HG03354 (cell line): ENCODE measurements around the gene KIF6.
"Not testable (repeated sequence)": the region's sequence is repeated elsewhere in the genome, so short reads cannot be mapped to it uniquely, and the experiment has no call there.

Source experiments
- ATAC-seq: cut with Tn5 transposase; IDR thresholded peaks from one replicate; pipeline ENCODE4 v1.9.1; 2021; ENCODE audit warnings: mild to moderate bottlenecking; ENCODE audit not compliant: unreplicated experiment, poor library complexity, severe bottlenecking

Gene KIF6

DNA sequence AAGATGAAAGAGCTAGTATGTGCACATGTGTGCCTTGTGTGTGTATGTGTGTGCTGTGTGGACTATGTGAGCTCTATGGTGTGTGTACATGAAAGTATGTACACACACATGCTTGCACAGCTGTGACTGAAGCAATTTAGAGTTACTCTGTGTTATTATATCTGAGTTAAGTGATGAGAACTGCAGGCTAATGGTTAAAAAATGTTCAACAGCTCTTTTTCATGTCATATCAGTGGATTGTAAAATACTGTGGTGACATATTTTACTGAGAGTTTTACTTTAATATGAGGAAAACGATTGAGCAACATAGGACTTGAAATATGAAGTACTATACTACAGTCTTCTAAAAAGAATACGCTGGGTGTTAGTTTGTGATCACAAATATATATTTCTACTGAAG, 207.0 kb downstream of the KIF6 start:
- ATAC-seq, result no peak

DNA sequence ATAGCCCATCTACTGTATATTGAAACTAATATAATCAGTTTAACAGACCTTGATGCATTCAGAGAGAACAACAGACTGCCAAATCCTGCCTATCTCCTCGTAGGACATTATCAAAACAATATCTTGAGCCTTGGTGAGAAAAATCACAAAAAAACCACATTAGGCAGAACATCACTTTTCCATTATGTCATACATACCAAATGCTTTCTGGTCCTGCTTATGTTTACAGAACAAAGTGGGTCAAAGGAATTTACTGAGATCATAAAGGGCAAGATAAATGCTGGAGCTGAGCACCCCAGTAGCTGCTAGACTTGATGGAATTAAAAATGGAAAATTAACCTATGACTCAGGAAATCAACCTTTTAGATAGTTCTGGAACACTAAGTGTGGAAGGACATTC, 207.5 kb downstream of the KIF6 start:
- ATAC-seq, result no peak

DNA sequence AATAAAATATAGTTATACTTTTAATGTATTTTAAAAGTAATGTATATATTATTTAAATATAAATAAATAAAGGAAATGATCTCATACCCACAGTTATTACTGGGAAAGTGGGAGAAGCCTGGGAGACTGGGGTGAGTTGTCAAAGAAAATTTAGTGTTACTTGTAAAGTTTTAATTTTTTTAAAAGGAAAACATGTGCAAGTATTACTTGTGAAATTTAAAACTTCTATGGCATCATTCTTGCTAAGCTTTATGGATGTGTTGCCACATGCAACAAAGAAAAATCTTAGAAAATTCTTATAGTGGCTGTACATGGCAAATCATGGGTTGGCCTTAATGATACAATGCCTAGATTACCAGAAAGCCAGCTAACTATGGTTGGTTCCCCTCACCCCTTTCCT, 208.7 kb downstream of the KIF6 start:
- no peak for ATAC-seq

DNA sequence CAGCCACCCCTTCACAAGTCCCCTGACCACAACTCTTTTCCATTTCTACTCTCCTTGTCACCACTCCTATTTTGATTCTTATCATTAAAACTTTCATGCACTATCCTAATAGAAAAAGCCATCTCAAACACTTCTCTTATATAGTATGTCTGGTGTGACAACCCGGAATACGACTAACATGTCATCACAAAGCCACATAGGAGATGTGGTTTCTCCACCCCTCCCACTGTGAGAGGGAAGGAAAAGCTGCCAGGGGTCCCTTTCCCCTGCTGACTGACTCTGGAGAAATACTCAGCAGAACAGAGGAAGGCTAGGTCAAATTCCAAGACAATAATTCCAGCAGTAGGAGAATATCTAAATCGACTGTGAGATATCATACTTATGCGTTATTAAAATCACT, 209.7 kb downstream of the KIF6 start:
- ATAC-seq, result no peak

GRCh38 chr6:39515006-39515405, 210.2 kb downstream of the KIF6 start:
- ATAC-seq, result no peak

- not testable (repeated sequence) for ATAC-seq
Measured at GRCh38 chr6:39509831-39510230, 215.4 kb downstream of the KIF6 start.

DNA sequence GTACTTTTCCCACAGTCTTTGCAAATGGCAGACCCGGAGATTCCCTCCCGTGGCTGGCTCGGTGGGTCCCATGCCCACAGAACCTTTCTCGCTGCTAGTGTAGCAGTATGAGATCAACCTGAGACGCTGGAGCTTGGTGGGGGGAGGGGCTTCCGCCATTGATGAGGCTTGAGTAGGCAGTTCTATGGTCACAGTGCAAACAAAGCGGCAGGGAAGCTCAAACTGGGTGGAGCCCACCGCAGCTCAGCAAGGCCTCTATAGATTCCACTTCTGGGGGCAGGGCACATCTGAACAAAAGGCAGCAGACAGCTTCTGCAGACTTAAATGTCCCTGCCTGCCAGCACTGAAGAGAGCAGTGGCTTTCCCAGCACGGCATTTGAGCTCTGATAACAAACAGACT, 216.7 kb downstream of the KIF6 start:
- ATAC-seq, result no peak

DNA sequence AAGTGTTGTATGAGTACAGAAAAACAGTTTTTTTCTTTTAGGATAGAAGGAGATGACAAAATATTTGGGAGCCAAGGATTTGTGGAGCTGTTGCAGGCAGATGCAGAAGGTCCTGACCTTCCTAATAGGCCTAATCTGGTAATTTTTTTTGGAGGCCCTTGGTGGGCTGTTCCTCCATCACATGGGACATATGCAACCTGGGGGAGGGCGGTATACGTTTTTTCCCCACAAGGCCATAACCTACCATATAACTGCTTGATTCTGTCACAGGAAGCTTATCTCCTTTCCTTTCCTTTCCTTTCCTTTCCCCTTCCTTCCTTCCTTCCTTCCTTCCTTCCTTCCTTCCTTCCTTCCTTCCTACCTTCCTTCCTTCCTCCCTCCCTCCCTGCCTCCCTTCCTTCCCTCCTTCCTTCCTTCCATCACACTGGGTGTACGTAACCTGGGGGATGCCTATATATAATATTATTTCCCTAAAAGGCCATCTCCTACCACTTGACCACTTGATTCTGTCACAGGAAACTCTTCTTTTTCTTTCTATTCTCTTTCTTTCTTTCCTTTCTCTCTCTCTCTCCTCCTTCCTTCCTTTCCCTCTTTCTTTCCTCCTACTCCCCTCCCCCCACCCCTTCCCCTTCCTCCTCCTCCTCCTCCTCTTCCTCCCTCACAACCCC, 217.7 kb downstream of the KIF6 start:
- ATAC-seq, result no peak

GRCh38 chr6:39502362-39502955, 222.7 kb downstream of the KIF6 start:
- not testable (repeated sequence) for ATAC-seq

GRCh38 chr6:39499053-39499452, 226.2 kb downstream of the KIF6 start:
- ATAC-seq, result no peak

DNA sequence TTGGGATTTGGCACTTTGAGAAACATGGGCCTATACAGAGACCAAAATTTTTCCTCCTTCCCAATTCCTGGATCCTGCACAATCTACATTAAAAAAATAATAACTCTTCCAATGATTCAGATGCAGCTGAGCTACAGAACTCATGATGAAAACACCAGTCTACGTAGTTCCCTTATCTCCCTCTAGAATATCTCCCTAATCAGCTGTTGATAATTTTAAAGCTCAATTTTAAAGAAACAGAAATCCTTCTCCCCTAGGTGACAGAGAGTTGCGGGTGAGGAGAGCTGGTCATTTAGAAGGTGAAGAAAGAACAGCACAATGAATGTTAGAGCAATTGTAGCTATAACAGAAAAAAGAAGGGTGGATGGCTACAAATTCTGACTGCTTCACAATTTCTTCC, 227.1 kb downstream of the KIF6 start:
- no peak for ATAC-seq

- no peak for ATAC-seq
Measured at GRCh38 chr6:39496915-39497314, 228.3 kb downstream of the KIF6 start.

DNA sequence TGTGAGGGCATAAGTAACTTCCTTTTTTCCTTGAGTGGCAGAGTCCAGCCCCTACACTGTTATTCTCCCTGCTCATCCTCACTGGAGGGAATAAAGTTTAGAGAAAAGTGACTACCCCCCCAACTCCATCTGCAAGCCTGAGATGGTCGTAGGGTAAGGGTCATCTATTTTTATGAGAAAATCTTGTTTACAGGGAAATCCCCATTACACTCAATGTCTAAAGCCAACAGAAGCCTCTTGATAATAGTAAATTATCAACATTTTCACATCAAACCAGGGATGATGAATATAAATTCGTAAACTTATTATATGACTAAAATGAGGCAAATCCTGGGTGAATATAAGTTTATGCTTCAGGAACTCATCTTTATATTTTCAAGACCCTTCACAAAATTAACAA, 228.8 kb downstream of the KIF6 start:
- ATAC-seq, result no peak

GRCh38 chr6:39495640-39496039, 229.6 kb downstream of the KIF6 start:
- no peak for ATAC-seq

DNA sequence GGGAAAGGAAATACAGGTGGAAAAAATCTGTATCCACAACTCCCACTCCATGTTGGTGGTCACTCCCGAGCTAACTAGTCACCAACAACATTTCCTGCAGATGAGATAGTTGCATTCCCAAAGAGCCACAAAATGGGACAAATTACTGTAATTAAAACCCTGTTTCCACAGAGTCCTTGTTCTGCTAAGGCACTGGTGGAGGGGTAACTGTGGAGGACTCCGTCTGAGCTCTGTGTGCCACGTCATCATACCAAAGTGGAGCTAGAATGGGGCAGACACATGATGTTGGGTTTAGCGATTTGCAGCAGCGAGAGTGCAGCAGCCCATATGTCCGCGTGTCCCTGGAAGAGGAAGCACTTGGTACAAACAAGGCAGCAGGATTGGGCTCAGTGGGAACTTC, 230.2 kb downstream of the KIF6 start:
- no peak for ATAC-seq

- no peak for ATAC-seq
Measured at GRCh38 chr6:39493777-39494176, 231.4 kb downstream of the KIF6 start.

GRCh38 chr6:39493174-39493573, 232.0 kb downstream of the KIF6 start:
- no peak for ATAC-seq

DNA sequence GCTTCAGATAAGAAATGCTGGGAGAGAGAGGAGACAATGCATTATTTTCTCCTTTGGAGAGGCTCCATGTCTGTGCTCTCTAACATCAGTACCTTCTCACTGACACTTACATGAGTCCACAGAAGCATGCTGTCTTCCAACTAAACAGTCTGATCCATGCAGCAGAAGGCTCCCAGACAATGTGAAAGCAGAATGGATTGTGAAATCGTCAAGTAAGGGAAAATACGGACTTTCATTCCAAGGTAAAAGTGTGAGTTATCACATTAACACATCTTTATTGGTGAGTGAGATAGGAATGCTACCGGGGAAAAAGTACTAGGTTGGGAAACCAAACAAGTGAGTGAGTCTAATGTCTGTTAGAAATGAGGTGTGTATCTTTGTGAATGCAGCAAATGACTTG, 235.1 kb downstream of the KIF6 start:
- no peak for ATAC-seq

- no peak for ATAC-seq
Measured at GRCh38 chr6:39488255-39488879, 236.8 kb downstream of the KIF6 start.

DNA sequence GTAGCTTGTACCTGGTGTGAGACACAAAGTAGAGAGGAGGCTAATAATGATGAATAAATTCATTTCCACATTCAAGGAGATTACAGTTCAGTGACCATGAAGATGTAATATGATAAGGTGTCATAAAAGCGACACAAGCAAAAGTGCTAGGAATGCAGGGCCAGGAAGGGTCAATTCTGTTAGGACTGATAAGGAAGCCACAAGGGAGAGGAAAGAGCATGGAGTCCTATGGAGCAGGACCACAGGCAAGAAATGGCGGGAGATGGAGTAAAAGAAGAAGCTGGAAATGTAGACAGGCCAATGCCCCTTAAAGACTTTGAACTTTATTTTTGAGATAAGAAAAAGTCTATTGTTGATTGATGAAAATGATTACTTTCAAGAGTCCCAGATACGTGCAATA, 240.9 kb downstream of the KIF6 start:
- no peak for ATAC-seq

DNA sequence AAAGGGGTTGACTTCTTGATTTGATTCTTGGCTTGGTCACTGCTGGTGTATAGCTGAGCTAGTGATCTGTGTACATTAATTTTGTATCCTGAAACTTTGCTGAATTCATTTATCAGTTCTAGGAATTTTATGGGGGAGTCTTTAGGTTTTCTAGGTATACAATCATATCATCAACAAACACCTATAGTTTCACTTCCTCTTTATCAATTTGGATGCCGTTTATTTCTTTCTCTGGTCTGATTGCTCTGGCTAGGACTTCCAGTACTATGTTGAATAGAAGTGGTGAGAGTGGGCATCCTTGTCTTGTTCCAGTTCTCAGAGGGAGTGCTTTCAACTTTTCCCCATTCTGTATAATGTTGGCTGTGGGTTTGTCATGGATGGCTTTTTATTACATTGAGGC, 245.4 kb downstream of the KIF6 start:
- not testable (repeated sequence) for ATAC-seq
